Measurements from ENCODE around the gene ALPP. TPM values are rescaled to one million over a fixed set of nuclear protein-coding genes. Genes with fewer than 3 reads are reported as not detected.

The ALPP gene
- total RNA-seq, 2 donors from 2014 or later = not detected

DNA sequence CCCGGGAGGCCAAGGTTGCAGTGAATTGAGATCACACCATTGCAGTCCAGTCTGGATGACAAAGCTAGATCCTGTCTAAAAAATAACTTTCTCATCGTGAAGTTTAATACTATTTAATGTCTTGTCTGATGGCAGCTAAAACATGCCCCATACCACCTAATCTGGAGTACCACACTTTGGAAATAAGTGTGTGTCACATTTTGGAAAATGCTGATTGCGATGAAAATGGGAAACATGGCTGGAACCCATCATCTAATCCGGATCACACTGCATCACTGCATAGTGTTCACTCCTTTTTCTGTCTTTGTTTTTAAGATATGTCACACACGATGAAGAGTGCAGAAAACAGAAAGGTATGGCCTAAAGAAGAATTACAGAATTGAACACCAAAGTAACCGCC is 31.2 kb upstream of the ALPP start:
- H3K9me3 Mint-ChIP-seq = no peaks in the 10 kb centered on the region
- H3K36me3 Mint-ChIP-seq (ENCODE audit: insufficient read depth in 2 of 2) = no peaks in the 10 kb centered on the region
- H3K27me3 Mint-ChIP-seq (ENCODE audit: low read depth) = peaks cover 20% of the 10 kb centered on the region
- DNase-seq (no peak), ATAC-seq (replicated peaks in 1 of 2) (no peak)
- no peak overlapping the region for H3K4me3 Mint-ChIP-seq
- peaks cover 4% of the 10 kb centered on the region for H3K4me1 Mint-ChIP-seq (ENCODE audit: low read depth)
- H3K27ac Mint-ChIP-seq = no peak overlapping the region

DNA sequence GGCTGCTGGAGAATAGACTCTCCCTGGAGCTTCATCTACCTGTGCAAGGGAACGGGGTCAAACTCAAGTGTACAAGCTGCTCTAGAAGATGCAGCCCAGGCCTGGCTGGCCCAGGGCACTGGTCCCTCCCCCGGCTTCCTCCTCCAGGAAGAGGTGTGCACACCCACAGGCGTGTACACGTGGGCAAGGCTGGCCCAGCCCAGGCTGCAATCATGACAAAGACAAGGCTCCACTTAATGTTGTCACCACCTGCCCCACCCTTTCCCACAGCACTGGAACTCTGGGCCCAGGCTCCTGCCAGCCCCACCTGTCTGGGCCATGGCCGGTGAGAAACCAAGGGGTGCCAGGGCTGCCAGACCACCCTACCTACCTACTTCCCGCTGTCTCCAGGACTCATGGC is 29.6 kb upstream of the ALPP start:
- Mint-ChIP-seq H3K9me3 (no peaks in the 10 kb centered on the region), H3K27me3 (ENCODE audit: low read depth) (peaks cover 20% of the 10 kb centered on the region), H3K36me3 (ENCODE audit: insufficient read depth in 2 of 2) (no peaks in the 10 kb centered on the region), H3K4me1 (ENCODE audit: low read depth) (no peaks in the 10 kb centered on the region), H3K27ac (no peak overlapping the region), H3K4me3 (no peak overlapping the region)
- no peak for DNase-seq
- ATAC-seq (replicated peaks in 1 of 2) = peak; percentile 27 to 36

GRCh38 chr2:232349546-232349945 is 29.0 kb upstream of the ALPP start:
- Mint-ChIP-seq H3K4me1 (ENCODE audit: low read depth) (no peaks in the 10 kb centered on the region), H3K27me3 (ENCODE audit: low read depth) (peaks cover 20% of the 10 kb centered on the region), H3K36me3 (ENCODE audit: insufficient read depth in 2 of 2) (no peaks in the 10 kb centered on the region), H3K27ac (no peak overlapping the region), H3K9me3 (no peaks in the 10 kb centered on the region), H3K4me3 (no peak overlapping the region)
- ATAC-seq (replicated peaks in 1 of 2) (no peak), DNase-seq (no peak)

- no peak for DNase-seq
- ATAC-seq (replicated peaks in 1 of 2) = no peak
- Mint-ChIP-seq H3K27me3 (ENCODE audit: low read depth) (peaks cover 20% of the 10 kb centered on the region), H3K36me3 (ENCODE audit: insufficient read depth in 2 of 2) (no peaks in the 10 kb centered on the region), H3K9me3 (no peaks in the 10 kb centered on the region), H3K27ac (no peak overlapping the region), H3K4me3 (no peak overlapping the region), H3K4me1 (ENCODE audit: low read depth) (no peaks in the 10 kb centered on the region)
Measured at GRCh38 chr2:232349946-232350635, 28.5 kb upstream of the ALPP start.

DNA sequence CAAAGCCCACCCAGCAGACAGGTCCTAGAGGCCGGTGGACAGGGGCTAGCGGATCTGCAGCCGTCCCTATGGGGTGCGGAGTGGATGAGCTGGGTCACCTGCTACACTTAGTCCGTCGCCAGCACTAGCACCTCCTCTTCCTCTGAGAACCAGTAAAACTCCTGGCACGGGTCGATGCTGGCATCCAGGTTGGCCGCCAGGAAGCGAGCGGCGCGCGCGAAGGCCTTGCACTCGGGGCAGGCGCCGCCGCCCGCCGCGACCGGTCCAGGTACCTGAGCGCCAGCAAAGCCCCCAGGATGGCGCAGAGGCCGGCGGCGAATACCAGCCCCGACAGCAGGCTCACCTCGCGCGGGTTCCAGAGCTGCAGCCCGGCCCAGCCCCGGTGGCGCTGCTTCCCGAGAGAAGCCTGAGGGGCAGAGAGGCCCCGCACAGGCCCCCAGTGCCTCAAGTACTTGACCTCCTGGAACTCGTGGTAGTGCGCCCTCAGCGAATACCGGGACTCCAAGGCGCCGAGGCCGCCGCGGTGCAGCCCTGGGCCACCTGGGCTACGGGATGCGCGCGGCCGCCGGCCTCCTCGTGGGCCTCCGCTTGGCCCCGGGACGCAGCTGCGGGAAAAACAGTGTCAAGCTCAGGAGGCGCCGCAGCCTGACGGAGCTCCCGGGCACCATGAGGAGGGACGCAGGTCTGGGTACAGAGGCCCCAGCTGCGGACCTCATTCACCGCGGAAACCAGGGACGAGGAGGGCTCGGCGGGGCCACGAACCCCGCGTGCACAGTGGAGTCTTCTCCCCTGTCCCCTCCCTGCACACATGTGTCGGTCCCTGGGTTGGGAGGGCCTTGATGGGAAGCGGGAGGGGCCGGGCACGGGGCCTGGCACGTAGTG is 27.5 kb upstream of the ALPP start:
- ATAC-seq (replicated peaks in 1 of 2) (peak in 1 of 2 donors; percentile 20), DNase-seq (no peak)
- Mint-ChIP-seq H3K9me3 (no peaks in the 10 kb centered on the region), H3K27me3 (ENCODE audit: low read depth) (peaks cover 20% of the 10 kb centered on the region), H3K27ac (no peak overlapping the region), H3K4me1 (ENCODE audit: low read depth) (no peaks in the 10 kb centered on the region), H3K36me3 (ENCODE audit: insufficient read depth in 2 of 2) (no peaks in the 10 kb centered on the region), H3K4me3 (no peak overlapping the region)

DNA sequence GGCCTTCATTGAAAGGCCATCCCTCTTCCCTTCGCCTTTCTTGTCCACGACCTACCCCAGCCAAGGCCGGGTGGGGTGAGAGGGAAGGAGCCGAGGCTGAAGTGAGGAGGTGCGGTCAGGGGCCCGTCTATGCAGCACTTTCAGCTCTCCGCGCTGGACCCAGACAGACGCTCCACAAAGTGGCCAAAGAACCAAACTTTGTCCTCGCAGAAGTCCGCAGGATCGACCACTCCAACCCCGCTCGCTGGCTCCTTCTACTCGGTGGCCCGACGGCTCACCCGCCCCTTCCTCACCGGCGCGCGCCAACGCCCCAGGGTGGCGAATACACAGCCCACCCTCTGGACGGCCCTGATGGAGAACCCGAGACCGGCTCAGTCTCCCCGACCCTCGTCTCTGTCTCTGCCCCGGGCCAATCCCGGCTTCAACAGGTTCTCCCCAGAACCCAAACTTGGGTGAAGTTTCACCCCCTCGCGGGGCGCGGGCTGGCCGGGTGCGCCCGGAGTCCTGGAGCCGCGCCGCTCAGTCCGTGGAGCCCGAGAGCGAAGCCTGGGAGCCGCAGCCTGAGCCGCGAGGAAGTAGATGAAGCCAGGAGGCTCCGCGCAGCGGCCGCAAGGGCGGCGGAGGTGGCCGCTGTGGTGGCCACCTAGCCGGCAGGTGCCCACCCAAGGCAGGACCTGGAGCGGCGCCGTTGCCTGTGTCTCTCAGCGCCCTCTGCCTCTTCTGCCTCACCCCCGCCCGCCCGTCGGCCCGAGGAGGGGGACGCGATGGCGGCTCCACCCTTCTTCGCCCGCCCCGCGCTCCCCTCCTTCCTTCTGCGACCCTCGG is 26.7 kb upstream of the ALPP start:
- no peaks in the 10 kb centered on the region for H3K36me3 Mint-ChIP-seq (ENCODE audit: insufficient read depth in 2 of 2)
- no peak for DNase-seq
- H3K9me3 Mint-ChIP-seq = no peaks in the 10 kb centered on the region
- no peak overlapping the region for H3K27ac Mint-ChIP-seq
- no peaks in the 10 kb centered on the region for H3K4me1 Mint-ChIP-seq (ENCODE audit: low read depth)
- H3K4me3 Mint-ChIP-seq = peak overlapping the region; percentile 42 to 48
- peaks cover 20% of the 10 kb centered on the region for H3K27me3 Mint-ChIP-seq (ENCODE audit: low read depth)
- ATAC-seq (replicated peaks in 1 of 2) = no peak

GRCh38 chr2:232352511-232353091 is 25.9 kb upstream of the ALPP start:
- Mint-ChIP-seq H3K36me3 (ENCODE audit: insufficient read depth in 2 of 2) (no peaks in the 10 kb centered on the region), H3K27ac (no peak overlapping the region), H3K4me1 (ENCODE audit: low read depth) (no peaks in the 10 kb centered on the region), H3K4me3 (no peak overlapping the region), H3K27me3 (ENCODE audit: low read depth) (peaks cover 20% of the 10 kb centered on the region), H3K9me3 (no peaks in the 10 kb centered on the region)
- DNase-seq = no peak
- ATAC-seq (replicated peaks in 1 of 2) = no peak

- Mint-ChIP-seq H3K36me3 (ENCODE audit: insufficient read depth in 2 of 2) (no peaks in the 10 kb centered on the region), H3K9me3 (no peaks in the 10 kb centered on the region), H3K27me3 (ENCODE audit: low read depth) (peaks cover 20% of the 10 kb centered on the region), H3K4me3 (no peak overlapping the region), H3K4me1 (ENCODE audit: low read depth) (no peaks in the 10 kb centered on the region), H3K27ac (no peak overlapping the region)
- ATAC-seq (replicated peaks in 1 of 2) (no peak), DNase-seq (no peak)
Measured at GRCh38 chr2:232353096-232353495, 25.5 kb upstream of the ALPP start.

DNA sequence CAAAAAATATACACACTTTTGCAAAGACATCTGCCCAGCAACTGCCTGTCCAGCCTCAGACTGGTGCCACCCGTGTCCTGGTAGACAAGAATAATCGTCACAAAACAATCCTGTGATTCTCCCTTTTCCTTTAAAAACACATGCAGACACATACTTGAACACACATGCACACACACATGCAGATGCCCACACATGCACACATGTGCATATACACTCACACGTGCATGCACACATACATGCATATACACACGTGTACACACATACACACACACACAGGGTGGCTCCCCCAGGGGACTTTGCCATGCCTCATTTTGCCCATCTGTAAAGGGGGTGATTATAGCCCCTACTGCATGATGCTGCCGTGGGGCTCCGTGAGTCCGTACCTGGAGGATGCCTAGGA is 24.9 kb upstream of the ALPP start:
- Mint-ChIP-seq H3K9me3 (no peaks in the 10 kb centered on the region), H3K4me3 (no peak overlapping the region), H3K4me1 (ENCODE audit: low read depth) (no peaks in the 10 kb centered on the region), H3K27ac (no peak overlapping the region), H3K36me3 (ENCODE audit: insufficient read depth in 2 of 2) (no peaks in the 10 kb centered on the region), H3K27me3 (ENCODE audit: low read depth) (peaks cover 15% of the 10 kb centered on the region)
- ATAC-seq (replicated peaks in 1 of 2) (peak in 1 of 2 donors; percentile 12), DNase-seq (no peak)

DNA sequence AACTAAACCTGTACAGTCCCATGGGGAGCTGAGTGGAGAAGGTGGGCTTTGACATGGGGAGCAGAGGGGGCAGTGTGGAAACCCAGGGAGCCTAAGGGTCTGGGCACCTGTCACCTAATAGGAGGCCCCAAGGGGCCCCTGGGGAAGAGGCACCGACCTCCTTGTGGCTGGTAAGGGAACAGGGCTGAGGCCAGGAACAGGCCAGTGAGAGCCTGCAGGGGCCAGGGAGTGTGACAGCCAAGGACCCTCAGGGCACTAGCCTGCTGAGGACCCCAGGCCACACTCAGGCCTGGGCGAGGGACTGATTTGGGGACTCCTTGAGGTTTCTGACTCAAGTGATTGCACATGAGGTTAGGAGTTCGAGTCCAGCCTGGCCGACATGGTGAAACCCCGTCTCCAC is 24.5 kb upstream of the ALPP start:
- DNase-seq (no peak), ATAC-seq (replicated peaks in 1 of 2) (peak in 1 of 2 donors; percentile 13)
- Mint-ChIP-seq H3K4me3 (no peak overlapping the region), H3K36me3 (ENCODE audit: insufficient read depth in 2 of 2) (no peaks in the 10 kb centered on the region), H3K4me1 (ENCODE audit: low read depth) (no peaks in the 10 kb centered on the region), H3K27ac (no peak overlapping the region), H3K27me3 (ENCODE audit: low read depth) (peaks cover 11% of the 10 kb centered on the region), H3K9me3 (no peaks in the 10 kb centered on the region)

DNA sequence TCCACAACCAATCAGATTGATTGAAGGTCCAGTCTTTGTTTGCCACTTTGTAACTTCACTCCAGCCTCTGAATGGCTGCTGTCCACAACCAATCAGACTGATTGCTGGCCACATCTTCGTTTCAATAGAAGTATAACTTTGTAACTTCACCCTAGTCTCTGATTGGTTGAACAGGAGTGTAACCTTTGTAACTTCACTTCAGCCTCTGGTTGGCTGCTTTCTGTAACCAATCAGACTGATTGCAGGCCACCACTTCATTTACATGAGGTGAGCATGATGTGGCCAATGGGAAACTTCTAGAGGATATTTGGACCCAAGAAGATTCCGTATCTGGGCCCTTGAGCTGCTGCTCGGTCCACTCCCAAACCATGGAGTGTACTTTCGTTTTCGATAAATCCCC is 16.9 kb upstream of the ALPP start:
- H3K36me3 Mint-ChIP-seq (ENCODE audit: insufficient read depth in 2 of 2) = no peaks in the 10 kb centered on the region
- DNase-seq (no peak), ATAC-seq (replicated peaks in 1 of 2) (no peak)
- no peaks in the 10 kb centered on the region for H3K27me3 Mint-ChIP-seq (ENCODE audit: low read depth)
- H3K4me1 Mint-ChIP-seq (ENCODE audit: low read depth) = peaks cover 21% of the 10 kb centered on the region
- H3K9me3 Mint-ChIP-seq = no peaks in the 10 kb centered on the region
- no peak overlapping the region for H3K27ac Mint-ChIP-seq
- H3K4me3 Mint-ChIP-seq = no peak overlapping the region

DNA sequence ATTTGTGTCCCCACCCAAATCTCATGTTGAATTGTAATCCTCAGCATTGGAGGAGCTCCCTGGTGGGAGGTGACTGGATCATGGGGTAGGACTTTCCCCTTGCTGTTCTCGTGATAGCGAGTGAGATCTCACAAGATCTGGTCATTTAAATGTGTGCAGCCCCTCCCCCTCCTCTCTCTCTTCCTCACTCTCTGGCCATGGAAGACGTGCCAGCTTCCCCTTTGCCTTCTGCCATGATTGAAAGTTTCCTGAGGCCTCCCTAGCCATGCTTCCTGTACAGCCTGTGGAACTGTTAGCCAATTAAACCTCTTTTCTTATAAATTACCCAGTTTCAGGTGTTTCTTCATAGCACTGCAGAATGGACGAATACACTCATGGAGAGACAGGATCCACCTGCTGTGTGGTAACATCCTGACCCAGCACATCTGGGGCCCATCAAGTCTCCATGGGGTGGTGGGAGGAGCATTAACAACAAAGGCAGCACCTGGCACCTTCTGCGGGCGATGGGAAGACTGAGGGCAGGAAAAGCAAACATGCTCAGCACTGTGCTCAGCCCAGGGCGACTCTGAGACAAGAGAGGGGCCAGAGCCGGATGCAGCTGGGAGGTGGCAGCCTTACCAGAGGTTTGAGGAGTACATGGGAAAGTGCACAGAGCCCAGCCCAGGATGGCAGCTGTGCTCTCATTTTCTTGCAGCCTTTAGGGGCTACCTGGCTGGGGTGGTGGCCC is 16.2 kb upstream of the ALPP start:
- H3K27ac Mint-ChIP-seq = no peak overlapping the region
- DNase-seq (no peak), ATAC-seq (replicated peaks in 1 of 2) (no peak)
- no peaks in the 10 kb centered on the region for H3K27me3 Mint-ChIP-seq (ENCODE audit: low read depth)
- no peaks in the 10 kb centered on the region for H3K9me3 Mint-ChIP-seq
- peaks cover 21% of the 10 kb centered on the region for H3K4me1 Mint-ChIP-seq (ENCODE audit: low read depth)
- H3K36me3 Mint-ChIP-seq (ENCODE audit: insufficient read depth in 2 of 2) = no peaks in the 10 kb centered on the region
- peak overlapping the region in 1 of 2 donors; percentile 42 for H3K4me3 Mint-ChIP-seq
